B cell (primary cell): Measurements from ENCODE around the gene TARS1. TPM values are rescaled to one million over a fixed set of nuclear protein-coding genes. Genes with fewer than 3 reads are reported as not detected.
A peak's percentile ranks its signal among the peaks of the same experiment; 100 is the strongest.

ENCODE experiments used
- ATAC-seq: fragments of 200-7000 bp; cut with Tn5 transposase; one replicate; pipeline ENCODE4 v1.10.0; 2021; ENCODE audit warnings: low read depth, mild to moderate bottlenecking, moderate number of reproducible peaks, moderate library complexity
- CTCF ChIA-PET: fragments of 350-600 bp; sonication (Branson Sonifier 250); formaldehyde crosslinking; loops from one replicate; lab custom pipeline; 2021; ENCODE audit warnings: antibody characterized with exemption, inconsistent platforms; lab: Charles Lee
- POLR2A ChIA-PET: fragments of 350-600 bp; sonication (Branson Sonifier 250); formaldehyde crosslinking; loops from one replicate; lab custom pipeline; 2021; ENCODE audit warnings: antibody characterized with exemption; lab: Charles Lee
- DNase-seq: peaks from one replicate; pipeline ENCODE4 v3.0.0; 2013
- H2AFZ ChIP-seq: 2 replicates; pipeline ENCODE4 v1.6.1; 2012; ENCODE audit warnings: mild to moderate bottlenecking, low read depth, low read length; ENCODE audit not compliant: insufficient read depth, poor library complexity, severe bottlenecking
- H3K27ac ChIP-seq, 2 donors: 1 replicate in 1 of 2; 2 replicates in 1 of 2; pipeline ENCODE4 v1.5.1; 2012 to 2013; ENCODE audit warnings: low read length in 2 of 2, mild to moderate bottlenecking in 2 of 2, moderate library complexity in 1 of 2
- H3K27me3 ChIP-seq, 4 experiments: fragments of 200-600 bp in 1 of 4; sonication (generic) in 1 of 4; replicated peaks in 1 of 4; 1 replicate in 2 of 4; 2 replicates in 2 of 4; pipeline versions ENCODE4 v1.6.1 to v1.7.0; 2013 to 2016; ENCODE audit warnings: low read length in 3 of 4, mild to moderate bottlenecking in 2 of 4, mixed read lengths in 1 of 4, moderate library complexity in 1 of 4; ENCODE audit not compliant: insufficient read depth in 4 of 4, control insufficient read depth in 3 of 4; ENCODE audit errors: control extremely low read depth in 1 of 4
- H3K36me3 ChIP-seq, 2 experiments: replicated peaks in 1 of 2; 1 replicate in 1 of 2; 2 replicates in 1 of 2; pipeline versions ENCODE4 v1.6.1 to v1.7.1; 2013; ENCODE audit warnings: low read length in 1 of 2; ENCODE audit not compliant: insufficient read depth in 2 of 2, control insufficient read depth in 1 of 2; ENCODE audit errors: control extremely low read depth in 1 of 2, extremely low read depth in 1 of 2
- H3K4me1 ChIP-seq, 2 donors: fragments of 200-600 bp in 1 of 2; sonication (generic) in 1 of 2; 1 replicate in 1 of 2; 2 replicates in 1 of 2; pipeline versions ENCODE4 v1.5.1 to v1.6.1; 2013 to 2017; ENCODE audit warnings: low read length in 2 of 2; ENCODE audit not compliant: control insufficient read depth in 2 of 2, insufficient read depth in 2 of 2
- H3K4me2 ChIP-seq: replicated peaks from 2 replicates; pipeline ENCODE3; 2012; ENCODE audit warnings: mild to moderate bottlenecking, low read depth, low read length; ENCODE audit not compliant: poor library complexity, severe bottlenecking
- H3K4me3 ChIP-seq, 5 experiments: fragments of 200-600 bp in 1 of 5; sonication (generic) in 1 of 5; 1 replicate in 3 of 5; 2 replicates in 2 of 5; pipeline versions ENCODE4 v1.5.1 to v1.7.0; 2011 to 2016; ENCODE audit warnings: low read length in 4 of 5, mild to moderate bottlenecking in 4 of 5, low read depth in 2 of 5, control low read depth in 1 of 5, moderate library complexity in 1 of 5; ENCODE audit not compliant: insufficient read depth in 1 of 5; ENCODE audit errors: control extremely low read depth in 1 of 5, extremely low read depth in 1 of 5
- H3K79me2 ChIP-seq: fragments of 200-600 bp; sonication (generic); one replicate; pipeline ENCODE4 v1.6.0; 2016; ENCODE audit warnings: low read length; ENCODE audit not compliant: control insufficient read depth, insufficient read depth
- H3K9ac ChIP-seq: fragments of 200-600 bp; sonication (generic); 2 replicates; pipeline ENCODE4 v1.6.1; 2017; ENCODE audit warnings: mild to moderate bottlenecking, low read length, moderate library complexity
- H3K9me3 ChIP-seq, 3 donors: one replicate each; pipeline versions ENCODE4 v1.6.1 to v1.7.1; 2013; ENCODE audit warnings: low read length in 2 of 3; ENCODE audit not compliant: control insufficient read depth in 2 of 3, insufficient read depth in 1 of 3; ENCODE audit errors: control extremely low read depth in 1 of 3
- H4K20me1 ChIP-seq: 2 replicates; pipeline ENCODE4 v1.6.0; 2012; ENCODE audit warnings: mild to moderate bottlenecking, low read length; ENCODE audit not compliant: insufficient read depth, control insufficient read depth, poor library complexity, severe bottlenecking
- H3K27ac Mint-ChIP-seq: one replicate; pipeline ENCODE4 v1.8.0; 2021; ENCODE audit warnings: mixed read lengths
- H3K27me3 Mint-ChIP-seq: one replicate; pipeline ENCODE4 v1.8.0; 2021; ENCODE audit warnings: mixed read lengths
- H3K4me1 Mint-ChIP-seq: one replicate; pipeline ENCODE4 v1.8.0; 2021; ENCODE audit warnings: mixed read lengths
- H3K4me3 Mint-ChIP-seq: one replicate; pipeline ENCODE4 v1.8.0; 2021; ENCODE audit warnings: mixed read lengths
- H3K9me3 Mint-ChIP-seq: one replicate; pipeline ENCODE4 v1.8.0; 2022; ENCODE audit warnings: mixed read lengths; ENCODE audit not compliant: insufficient read depth
- CTCF ChIP-seq: fragments of 200-600 bp; IDR thresholded peaks from one replicate; pipeline ENCODE4 v1.8.0; 2022; ENCODE audit warnings: antibody characterized with exemption, mild to moderate bottlenecking
- EZH2 ChIP-seq: IDR thresholded peaks from 2 replicates; pipeline ENCODE4 v1.6.1; 2012; ENCODE audit warnings: borderline replicate concordance, low read depth, mild to moderate bottlenecking, moderate library complexity, low read length; ENCODE audit not compliant: insufficient read depth, poor library complexity, severe bottlenecking
- WGBS: methylation state at CpG from one replicate; pipeline ENCODE4 v1.1.5; 2013; ENCODE audit warnings: missing lambda C conversion rate; ENCODE audit not compliant: insufficient coverage; 5-methylcytosine and 5-hydroxymethylcytosine counted together
- intact Hi-C: fragments of 100-400 bp; cut with micrococcal nuclease; formaldehyde crosslinking; loops from one replicate; pipeline ENCODE4 v1.10.0; 2022
- polyA minus RNA-seq: library from RNA; depleted of rRNA, polyadenylated mRNA; stranded (reverse); fragments of >200 nt; gene quantifications from 2 replicates; pipeline ENCODE4 v1.2.3, GENCODE V29; 2012
- polyA plus RNA-seq: library from polyadenylated mRNA; depleted of rRNA; stranded (reverse); fragments of >200 nt; gene quantifications from 2 replicates; pipeline ENCODE4 v1.2.3, GENCODE V29; 2012
- total RNA-seq, 2 donors: library from RNA; stranded (reverse); fragments of 120-200 nt in 1 of 2; gene quantifications; 1 replicate in 1 of 2; 2 replicates in 1 of 2; pipeline versions ENCODE4 v1.2.3 to v1.2.4, GENCODE V29; 2013 to 2022

The TARS1 gene
- total RNA-seq (58.6 and 66.0 TPM in 2 replicates), polyA plus RNA-seq (11.0 and 14.9 TPM in 2 replicates), polyA minus RNA-seq (12.7 and 19.1 TPM in 2 replicates)
- 53.5 TPM for total RNA-seq (2013)

GRCh38 chr5:33440482-33441240 is at the start of gene TARS1:
Gene TARS1 (plus strand): TSS chr5:33440965. CDS start chr5:33441087, 122 bp downstream.
- Mint-ChIP-seq H3K4me1 (peaks cover 20% of the 10 kb centered on the region), H3K9me3 (no peaks in the 10 kb centered on the region), H3K27ac (no peak within 1 kb of the TSS), H3K4me3 (no peak within 1 kb of the TSS), H3K27me3 (no peaks in the 10 kb centered on the region)
- no peaks in the 10 kb centered on the region for H4K20me1 ChIP-seq
- H3K27ac ChIP-seq, result peak within 1 kb of the TSS; percentile 72 to 88
- intact Hi-C loops, result loop anchor here (1.0 to 5.0 kb wide), 4 partner anchors 494 to 1908 kb away; partner anchors contain the start of genes AMACR, C5orf22, DNAJC21 and DROSHA
- H3K79me2 ChIP-seq, result peaks cover 40% of the 10 kb centered on the region
- no peaks in the 10 kb centered on the region for H3K27me3 ChIP-seq
- ChIA-PET POLR2A (no interaction called here), CTCF (interaction anchor here (1.2 kb wide), 2 partner anchors 494 to 1404 kb away, joined by 3 to 4 read pairs; no protein-coding TSS in a partner anchor)
- ATAC-seq (peak; percentile 93), DNase-seq (peak; percentile 93)
- peak within 1 kb of the TSS; percentile 89 for H2AFZ ChIP-seq
- peaks cover 2 to 6% of the 10 kb centered on the region in 2 experiments for H3K36me3 ChIP-seq
- TF ChIP-seq EZH2 (no peak), CTCF (no peak)
- peak within 1 kb of the TSS; percentile 81 to 96 (median 88) for H3K4me3 ChIP-seq
- WGBS, result under 1% methylated on average over 50 of the region's 52 CpGs
- peak within 1 kb of the TSS; percentile 82 for H3K9ac ChIP-seq
- peaks cover 19 to 20% of the 10 kb centered on the region in 2 donors for H3K4me1 ChIP-seq
- no peaks in the 10 kb centered on the region for H3K9me3 ChIP-seq
- H3K4me2 ChIP-seq, result peak within 1 kb of the TSS; percentile 82

GRCh38 chr5:33398501-33398900 is 42.3 kb upstream of the TARS1 start:
- Mint-ChIP-seq H3K4me3 (no peak overlapping the region), H3K4me1 (peaks cover 6% of the 10 kb centered on the region), H3K27ac (no peak overlapping the region), H3K27me3 (peaks cover 4% of the 10 kb centered on the region), H3K9me3 (peaks cover 2% of the 10 kb centered on the region)
- ATAC-seq (no peak), DNase-seq (no peak)
- Histone ChIP-seq H3K9ac (no peak overlapping the region), H2AFZ (no peak overlapping the region), H3K9me3 (no peaks in the 10 kb centered on the region), H3K4me1 (peaks cover 0 to 5% of the 10 kb centered on the region in 2 donors), H3K4me2 (no peak overlapping the region), H3K27me3 (no peaks in the 10 kb centered on the region), H3K27ac (no peak overlapping the region), H3K36me3 (no peaks in the 10 kb centered on the region), H3K4me3 (no peak overlapping the region), H4K20me1 (no peaks in the 10 kb centered on the region), H3K79me2 (no peaks in the 10 kb centered on the region)
- WGBS, result no CpG with 5 or more reads among the region's 1 CpG
- TF ChIP-seq CTCF, result no peak
- no peak for TF ChIP-seq EZH2
- intact Hi-C loops, result no loop called here
- ChIA-PET CTCF (no interaction called here), POLR2A (no interaction called here)
